Aortic smooth muscle cell (primary cell): ENCODE measurements around the gene UGT2B7. TPM values are rescaled to one million over a fixed set of nuclear protein-coding genes. Genes with fewer than 3 reads are reported as not detected.

Experiments used
- total RNA-seq: library from RNA; depleted of rRNA; stranded (reverse); fragments of >200 nt; gene quantifications from 2 replicates; pipeline ENCODE4 v1.2.3, GENCODE V29; 2014

The UGT2B7 gene
- not detected in 2 replicates for total RNA-seq

GRCh38 chr4:69096111-69096656 is at the start of gene UGT2B7:
UGT2B7 (plus strand) TSS chr4:69096474; CDS start chr4:69096521, 47 bp downstream.

Other genes with a start within 250 kb of the UGT2B7 start
- gene UGT2A3, start 144.7 kb upstream of the UGT2B7 start, total RNA-seq = not detected in 2 replicates
- gene UGT2B11, start 118.3 kb downstream of the UGT2B7 start, total RNA-seq = not detected in 2 replicates
- gene UGT2B28, start 184.0 kb downstream of the UGT2B7 start, total RNA-seq = not detected in 2 replicates